HG03196 (cell line): ENCODE data around the gene NEXMIF.
"Not testable (repeated sequence)": the region's sequence is repeated elsewhere in the genome, so short reads cannot be mapped to it uniquely, and the experiment has no call there.

Experiments used
- ATAC-seq: cut with Tn5 transposase; IDR thresholded peaks from one replicate; pipeline ENCODE4 v1.9.1; 2021; ENCODE audit not compliant: unreplicated experiment

Gene NEXMIF

DNA sequence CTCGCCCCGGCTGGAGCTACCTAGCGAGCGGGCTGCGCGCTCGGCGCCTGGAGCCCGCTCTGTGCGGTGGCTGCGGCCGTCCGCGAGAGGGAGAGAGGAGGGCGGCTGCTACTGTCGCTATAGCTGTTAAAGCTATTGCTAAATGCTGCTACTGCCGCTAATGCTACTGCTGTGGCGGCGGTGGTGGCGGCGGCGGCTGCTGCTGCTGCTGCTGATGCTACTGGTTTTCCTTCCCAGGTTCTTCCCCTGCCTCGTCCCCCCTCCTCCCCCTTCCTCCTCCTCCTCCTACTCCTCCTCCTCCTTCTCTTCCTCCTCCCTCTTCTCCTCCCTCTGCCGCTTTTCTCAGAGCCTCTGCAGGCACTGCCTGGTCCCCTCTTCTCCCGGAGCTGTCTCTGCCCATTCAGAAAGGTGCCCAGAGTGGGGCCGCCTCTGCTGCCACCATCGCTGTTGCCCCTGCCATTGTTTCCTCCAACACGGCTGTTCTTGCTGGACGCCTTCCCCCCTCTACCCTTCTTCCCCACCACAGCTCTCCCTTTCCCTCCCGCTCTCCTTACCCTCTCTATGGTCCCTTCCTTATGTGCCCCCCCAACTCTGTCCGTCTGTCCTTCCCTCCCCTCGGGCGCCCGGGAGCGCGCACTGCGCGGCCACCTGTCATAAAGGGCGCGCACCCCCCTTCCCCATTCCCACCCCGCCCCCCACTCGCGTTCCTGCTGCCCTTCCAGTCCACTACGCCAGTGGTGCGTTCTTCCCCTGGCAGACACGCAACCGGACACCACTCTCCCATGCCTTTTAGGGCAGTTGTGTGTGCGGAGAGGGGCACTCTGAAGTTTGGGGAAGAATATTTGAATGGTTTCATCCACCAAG is at the start of gene NEXMIF:
TSS of gene NEXMIF (minus strand) at position 228 of the 864 bp plus-strand sequence.
- peak; percentile 52 for ATAC-seq

DNA sequence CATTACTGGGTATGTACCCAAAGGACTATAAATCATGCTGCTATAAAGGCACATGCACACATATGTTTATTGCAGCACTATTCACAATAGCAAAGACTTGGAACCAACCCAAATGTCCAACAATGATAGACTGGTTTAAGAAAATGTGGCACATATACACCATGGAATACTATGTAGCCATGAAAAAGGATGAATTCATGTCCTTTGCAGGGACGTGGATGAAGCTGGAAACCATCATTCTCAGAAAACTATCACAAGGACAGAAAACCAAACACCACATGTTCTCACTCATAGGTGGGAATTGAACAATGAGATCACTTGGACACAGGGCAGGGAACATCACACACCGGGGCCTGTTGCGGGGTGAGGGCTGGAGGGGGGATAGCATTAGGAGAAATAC is 36.7 kb upstream of the NEXMIF start:
- not testable (repeated sequence) for ATAC-seq

DNA sequence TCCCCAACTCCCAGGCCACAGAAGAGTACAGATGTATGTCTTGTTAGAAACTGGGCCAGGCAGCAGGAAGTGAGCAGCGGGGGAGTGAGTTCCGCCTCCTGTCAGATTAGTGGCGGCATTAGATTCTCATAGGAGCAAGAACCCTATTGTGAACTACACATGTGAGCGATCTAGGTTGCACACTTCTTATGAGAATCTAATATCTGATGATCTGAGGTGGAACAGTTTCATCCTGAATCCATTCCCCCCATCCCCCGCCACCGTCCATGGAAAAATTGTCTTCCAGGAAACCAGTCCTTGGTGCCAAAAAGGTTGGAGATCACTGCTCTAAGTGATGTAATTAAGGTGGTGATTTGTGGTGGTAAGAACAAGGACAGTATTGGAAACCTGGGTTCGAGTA is 24.5 kb upstream of the NEXMIF start:
- no peak for ATAC-seq

DNA sequence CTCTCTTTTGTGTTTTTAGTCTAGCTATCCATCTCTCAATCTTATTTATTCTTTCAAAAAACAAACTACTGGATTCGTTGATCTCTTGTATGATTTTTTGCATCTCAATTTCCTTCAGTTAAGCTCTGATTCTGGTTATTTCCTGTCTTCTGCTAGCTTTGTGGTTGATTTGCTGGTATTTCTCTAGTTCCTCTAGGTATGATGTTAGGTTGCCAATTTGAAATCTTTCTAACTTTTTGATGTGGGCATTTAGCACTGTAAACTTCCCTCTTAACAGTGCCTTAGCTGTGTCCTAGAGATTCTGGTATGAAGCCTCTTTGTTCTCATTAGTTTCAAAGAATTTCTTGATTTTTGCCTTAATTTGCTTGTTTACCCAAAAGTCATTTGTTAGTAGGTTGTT is 15.2 kb upstream of the NEXMIF start:
- no peak for ATAC-seq

DNA sequence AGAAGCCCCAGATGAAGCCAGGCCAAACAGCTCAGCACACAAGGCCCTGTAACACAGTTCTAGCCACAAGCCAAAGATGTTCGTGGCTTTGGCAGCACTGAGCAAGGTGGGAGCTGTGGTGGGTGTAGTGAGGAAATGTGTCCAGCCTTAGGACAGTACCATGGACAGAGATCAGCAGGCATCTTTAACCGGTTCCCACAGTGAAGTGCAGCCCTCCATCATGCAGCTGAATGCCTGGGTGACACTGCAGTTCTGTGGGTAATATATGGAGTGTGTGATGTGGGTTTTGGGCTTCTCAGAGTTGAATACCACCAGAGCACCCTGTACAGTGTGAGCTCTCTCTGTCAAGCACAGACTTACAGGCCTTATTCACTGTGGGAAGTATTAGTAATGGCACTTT is 6.0 kb upstream of the NEXMIF start:
- ATAC-seq: no peak

DNA sequence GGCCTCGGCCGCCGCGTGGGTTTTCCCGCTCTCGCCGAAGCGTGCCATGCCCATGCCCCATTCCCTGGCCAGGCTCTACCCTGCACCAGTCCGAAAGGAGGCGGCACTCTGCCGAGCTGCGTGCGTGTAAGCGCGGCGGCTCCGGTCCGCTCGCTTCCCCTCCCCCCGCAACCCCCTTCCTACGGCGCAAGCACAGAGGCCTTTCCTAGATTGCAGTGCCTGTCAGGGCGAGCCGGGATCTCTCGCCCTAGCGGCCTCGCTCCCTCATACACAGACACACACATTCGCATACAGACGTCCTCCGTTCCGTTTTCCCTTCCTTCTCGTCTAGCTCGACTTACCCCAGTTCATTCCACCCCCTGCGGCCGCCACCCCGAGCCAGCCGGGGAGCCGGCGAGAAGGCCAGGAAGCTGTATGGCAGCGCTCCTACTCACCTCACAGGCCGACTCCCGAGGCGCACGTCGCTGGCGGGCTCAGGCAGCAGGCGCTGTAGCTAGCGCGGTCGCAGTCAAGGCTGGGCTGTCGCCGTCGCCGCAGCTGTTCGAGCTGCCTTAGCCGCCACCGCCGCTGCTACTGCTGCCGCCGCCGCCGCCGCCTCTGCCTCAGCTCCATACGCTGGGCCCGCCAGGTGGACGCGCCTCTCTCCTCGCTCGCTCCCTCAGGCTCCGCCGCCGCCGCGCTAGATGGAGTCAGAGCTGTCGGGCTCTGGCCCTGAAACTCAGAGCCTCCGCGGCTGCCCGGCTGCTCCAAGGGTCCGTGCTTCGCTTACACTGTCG is 615 bp downstream of the NEXMIF start:
- ATAC-seq: peak; percentile 53

DNA sequence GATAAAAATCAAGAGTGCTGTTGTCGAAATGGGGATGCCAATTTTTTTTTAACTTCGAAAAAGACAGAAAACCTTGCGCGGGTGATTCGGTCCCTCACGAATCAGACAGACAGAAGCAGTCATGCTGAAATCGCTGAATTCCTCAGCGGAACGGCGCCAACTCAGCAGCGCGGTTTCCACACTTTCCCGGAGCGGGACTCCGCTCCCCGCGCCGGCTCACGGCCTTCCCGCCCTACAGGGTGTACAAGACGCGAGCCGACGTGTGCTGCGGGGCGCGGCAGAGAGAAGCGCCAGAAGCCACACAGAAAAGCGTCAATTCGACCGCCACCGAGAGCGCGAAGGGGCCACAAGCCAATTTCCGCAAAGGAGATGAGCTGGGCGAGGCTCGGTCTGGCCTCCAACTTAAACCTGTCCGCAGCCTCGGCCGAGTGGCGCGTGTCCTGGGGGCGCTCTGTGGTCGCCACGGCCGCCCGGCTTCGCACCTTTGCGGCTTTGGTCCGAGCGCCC is 1.3 kb downstream of the NEXMIF start:
- peak; percentile 8 for ATAC-seq

DNA sequence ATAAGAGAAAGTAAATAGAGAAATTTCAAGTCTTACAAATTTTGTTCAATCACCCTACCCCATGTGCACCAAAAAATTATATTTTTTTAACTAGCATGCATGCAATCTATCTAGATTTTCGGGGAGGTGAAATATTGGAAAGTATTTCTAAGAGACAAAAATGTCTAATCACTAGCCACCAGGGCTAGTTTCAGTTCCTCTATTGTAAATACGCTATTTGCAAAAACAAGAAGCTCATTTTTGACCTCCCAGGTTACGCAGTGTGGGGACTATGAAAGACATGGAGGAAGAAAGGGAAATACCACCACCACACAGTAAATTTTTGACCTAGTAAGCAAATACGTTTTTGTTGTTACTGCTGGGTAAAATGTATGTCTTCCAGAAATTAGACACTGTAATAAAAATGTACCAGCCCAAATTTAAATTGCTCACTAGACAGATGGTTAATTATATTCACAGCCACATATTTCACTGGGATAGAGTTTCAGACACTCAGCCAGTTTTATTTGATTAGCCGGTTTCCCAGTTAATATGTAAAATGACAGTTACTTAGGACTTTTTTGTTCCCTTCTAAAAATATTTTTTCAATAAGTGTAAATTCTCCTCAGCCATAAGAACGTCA is 2.2 kb downstream of the NEXMIF start:
- ATAC-seq: peak; percentile 67

DNA sequence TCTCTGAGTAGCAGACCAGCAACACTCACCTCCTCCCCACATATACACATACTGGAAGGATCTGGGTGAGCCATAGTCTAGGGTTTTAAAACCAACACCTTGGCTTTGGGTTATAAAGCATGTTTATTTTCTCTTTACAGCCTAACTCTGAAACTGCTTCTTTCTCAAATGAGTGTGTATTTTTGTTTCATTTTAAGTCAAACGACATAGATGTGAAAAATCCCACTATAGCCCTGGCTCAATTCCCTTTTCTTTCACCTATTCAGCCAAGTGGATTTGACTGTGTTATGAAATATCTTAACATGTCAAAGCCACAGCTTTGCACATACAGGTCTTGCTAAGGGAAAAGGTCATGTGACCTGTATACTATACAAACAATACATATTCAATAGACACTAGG is 13.8 kb downstream of the NEXMIF start:
- ATAC-seq: no peak

DNA sequence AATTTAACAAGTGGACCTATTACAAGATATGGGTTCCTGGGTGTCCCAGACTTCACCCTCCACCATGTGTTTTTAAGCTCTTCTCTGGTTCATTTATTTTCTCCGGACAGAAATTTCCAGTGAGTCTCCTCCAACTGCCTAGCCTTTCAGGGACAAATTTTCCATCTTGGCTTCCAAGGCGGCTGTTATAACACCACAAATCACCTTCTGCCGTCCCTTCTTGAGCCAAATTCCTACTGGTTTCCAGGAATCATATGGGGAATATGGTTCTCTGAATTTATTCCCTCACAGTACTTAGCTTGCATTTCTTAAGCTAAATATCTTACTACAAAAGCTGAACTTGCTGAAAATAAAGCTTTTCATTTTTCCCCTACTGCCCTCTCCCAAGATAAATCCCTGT is 18.8 kb downstream of the NEXMIF start:
- ATAC-seq: no peak

DNA sequence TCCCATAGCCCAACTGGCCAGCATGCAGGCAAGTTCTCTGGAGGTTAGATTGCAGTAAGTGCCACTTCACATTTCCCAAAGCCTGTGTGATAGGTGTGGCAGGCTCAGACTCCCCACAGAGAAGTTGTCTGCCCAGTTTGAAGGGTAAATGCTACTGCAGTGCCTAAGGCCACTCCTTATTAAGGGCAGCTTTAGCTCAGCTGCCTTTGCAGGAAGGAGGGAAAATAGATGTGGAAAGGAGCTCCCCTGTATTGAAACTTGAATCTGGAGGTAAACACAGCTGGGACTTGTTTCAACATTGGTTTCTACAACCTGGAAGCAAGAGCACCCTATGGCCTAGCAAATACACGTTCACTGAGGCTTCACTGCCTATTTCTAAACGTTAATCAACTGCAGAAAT is 22.4 kb downstream of the NEXMIF start:
- ATAC-seq: no peak

DNA sequence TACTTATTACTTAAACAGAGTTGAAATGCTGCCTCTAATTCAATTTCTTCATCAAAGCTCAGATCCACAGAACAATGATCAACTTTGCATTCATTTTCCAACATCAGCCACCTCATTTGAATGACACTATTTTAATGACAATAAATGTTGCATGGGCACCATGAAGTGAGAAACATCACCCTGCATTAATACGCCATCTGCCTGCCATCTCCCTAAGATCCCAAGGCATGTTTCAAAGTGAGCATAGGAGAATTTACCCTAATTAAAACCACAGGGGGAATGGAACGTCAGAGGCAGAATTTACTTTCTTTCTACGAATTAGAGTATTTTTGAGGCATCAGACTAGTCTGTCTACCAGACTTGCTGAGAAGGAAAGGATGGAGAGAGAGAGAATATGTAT is 32.7 kb downstream of the NEXMIF start:
- ATAC-seq: no peak

DNA sequence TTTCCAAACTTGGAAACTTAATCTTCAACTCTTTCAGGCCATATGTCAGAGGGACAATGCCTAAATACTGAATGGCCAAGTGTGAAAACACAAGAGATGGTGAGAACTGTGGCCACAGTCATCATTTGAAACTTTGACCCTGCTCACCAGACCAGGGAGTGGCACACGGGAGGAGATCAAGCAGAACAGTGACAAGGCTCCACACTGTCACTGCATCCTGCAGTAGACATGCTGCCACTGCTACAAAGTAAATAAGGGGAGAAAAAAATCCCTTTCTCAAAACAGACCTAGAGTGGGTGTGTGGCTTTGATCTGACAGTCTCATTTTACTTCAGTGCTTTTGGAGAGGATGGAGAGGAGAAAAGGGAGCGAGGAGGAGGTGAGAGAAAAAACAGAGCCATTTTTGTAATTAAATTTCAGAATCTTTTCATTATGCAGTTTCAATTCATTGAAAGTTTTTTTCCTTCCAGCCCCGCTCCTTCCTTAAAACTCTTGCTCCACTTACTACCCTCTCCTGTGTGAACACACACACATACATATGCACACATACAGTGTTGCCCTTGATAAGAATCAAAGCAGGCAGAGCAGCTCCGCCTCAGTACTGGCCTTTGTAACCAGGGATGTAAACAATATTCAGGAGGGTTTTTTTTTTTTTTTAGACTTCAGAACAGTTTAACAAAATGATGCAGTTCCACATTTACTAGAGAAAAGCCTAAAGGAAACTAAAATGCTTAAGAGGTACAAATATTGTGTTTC is 34.4 kb downstream of the NEXMIF start:
- ATAC-seq: peak; percentile 92

DNA sequence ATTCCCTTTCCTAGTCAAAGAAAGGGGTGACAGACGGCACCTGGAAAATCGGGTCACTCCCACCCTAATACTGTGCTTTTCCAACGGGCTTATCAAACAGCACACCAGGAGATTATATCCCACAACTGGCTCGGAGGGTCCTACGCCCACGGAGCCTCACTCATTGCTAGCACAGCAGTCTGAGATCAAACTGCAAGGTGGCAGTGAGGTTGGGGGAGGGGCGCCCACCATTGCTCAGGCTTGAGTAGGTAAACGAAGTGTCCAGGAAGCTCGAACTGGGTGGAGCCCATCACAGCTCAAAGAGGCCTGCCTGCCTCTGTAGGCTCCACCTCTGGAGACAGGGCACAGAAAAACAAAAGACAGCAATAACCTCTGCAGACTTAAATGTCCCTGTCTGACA is 42.9 kb downstream of the NEXMIF start:
- ATAC-seq: not testable (repeated sequence)

DNA sequence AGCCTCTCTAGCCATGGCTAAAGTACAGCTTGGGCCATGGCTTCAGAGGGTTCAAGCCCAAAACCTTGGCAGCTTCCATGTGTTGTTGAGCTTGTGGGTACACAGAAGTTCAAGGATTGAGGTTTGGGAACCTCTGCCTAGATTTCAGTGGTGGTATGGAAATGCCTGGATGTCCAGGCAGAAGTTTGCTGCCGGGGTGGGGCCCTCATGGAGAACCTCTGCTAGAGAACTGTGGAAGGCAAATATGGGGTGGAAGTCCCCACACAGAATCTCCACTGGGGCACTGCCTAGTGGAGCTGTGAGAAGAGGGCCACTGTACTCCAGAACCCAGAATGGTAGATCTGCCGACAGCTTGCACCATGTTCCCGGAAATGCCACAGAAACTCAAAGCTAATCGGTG is 59.5 kb downstream of the NEXMIF start:
- ATAC-seq: no peak

DNA sequence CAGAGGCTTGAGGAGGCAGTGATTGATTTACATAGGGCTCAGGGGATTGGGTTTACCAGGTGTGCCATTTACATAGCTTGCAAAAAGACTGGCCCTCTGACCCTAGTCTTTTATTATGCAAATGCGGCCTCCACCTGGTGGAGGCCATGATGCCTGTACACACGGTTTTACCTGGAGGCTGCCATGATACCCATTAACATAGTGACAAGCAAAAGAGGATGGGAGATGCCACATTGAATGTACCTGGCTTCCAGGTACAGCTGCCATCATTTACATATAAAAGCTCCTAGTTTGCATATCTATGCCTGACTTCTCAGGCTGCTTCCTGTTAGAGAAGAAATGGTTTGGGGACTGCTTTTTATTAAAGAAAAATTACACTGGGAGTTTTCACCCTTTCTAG is 72.0 kb downstream of the NEXMIF start:
- no peak for ATAC-seq

DNA sequence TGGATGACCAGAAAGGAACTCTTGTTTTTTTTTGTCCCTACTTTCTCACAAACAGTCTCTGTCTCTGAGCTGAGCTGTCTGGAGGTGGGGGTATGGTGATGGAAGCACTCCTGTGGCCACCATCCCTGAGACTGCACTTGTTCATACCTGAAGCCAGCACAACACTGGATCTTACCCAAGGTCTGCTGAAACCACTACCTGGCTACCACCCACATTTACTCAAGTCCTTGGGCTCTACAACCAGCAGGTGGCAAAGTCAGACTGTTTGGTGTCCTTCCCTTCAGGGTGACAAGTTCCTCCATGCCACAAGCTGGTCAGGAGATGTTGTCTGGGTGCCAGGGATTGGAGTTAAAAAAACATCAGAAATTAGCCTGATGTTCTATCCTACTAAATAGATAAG is 89.7 kb downstream of the NEXMIF start:
- no peak for ATAC-seq

DNA sequence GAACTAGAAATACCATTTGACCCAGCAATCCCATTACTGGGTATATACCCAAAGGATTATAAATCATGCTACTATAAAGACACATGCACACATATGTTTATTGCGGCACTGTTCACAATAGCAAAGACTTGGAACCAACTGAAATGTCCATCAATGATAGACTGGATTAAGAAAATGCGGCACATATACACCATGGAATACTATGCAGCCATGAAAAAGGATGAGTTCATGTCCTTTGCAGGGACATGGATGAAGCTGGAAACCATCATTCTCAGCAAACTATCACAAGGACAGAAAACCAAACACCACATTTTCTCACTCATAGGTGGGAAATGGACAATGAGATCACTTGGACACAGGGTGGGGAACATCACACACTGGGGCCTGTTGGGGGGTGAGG is 105.5 kb downstream of the NEXMIF start:
- not testable (repeated sequence) for ATAC-seq

DNA sequence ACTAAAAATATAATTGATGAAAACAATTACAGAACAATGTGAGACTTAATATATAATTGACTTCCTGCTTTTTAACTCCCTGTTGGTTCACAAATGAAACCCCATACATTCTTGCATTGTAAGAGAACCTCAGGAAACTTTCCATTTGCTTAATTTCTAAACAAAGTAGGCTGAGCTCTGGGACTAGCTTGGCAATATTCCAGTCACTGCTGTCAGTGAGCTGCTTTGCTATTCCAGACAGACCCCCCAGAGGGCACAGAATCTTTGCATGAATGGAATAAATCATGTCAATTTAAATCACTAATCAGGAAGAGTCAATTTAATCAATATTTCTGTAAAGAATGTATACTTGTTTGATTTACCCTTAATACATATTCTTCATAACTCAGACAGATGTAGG is 110.6 kb downstream of the NEXMIF start:
- no peak for ATAC-seq

DNA sequence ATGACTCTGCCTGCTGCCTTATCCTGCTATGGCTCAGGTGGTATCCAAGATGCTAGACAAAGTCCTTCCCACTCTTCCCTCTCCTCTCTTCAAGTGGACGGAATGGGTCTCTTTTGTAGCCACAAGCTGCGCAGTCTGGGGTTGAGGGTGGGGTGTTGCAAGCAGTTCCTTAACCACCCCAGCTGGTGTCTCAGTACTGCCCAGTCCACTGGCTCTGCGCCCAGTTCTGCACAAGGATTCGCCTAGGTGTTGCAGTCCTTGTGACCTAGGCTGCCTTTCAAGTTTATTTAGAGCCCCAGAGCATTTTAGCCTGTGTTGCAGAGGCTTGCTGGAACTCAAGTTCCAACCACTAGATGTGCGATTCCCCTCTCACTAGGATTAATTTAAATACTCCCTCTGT is 120.7 kb downstream of the NEXMIF start:
- no peak for ATAC-seq

DNA sequence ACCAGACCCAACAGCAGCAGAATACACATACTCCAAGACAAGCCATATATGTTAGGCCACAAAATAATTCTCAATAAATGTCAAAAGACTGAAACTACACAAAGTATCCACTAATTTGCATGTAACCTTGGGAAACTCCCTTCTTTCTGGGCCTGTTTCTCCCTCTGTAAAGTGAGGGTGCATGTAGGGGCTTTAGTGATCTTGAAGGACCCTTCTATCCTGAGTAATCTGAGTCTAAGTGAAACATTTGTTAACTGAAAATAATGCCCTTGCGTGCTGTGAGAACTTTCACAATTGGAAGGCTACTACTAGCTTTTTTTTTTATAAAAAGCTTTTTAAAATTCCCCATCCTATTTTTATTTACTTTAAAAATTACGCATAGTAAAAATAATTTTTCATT is 125.2 kb downstream of the NEXMIF start:
- no peak for ATAC-seq
